ENCODE measurements around the gene LMOD3. TPM values are rescaled to one million over a fixed set of nuclear protein-coding genes. Genes with fewer than 3 reads are reported as not detected.

LMOD3 gene
- total RNA-seq, 1 experiment from 2014 or later, result not detected

GRCh38 chr3:69130689-69131088 lies 8.3 kb upstream of the LMOD3 start:
- no TSS peak for BruUV-seq (replicated peaks)
- ATAC-seq, result no peak
- CTCF ChIA-PET, result interaction anchor here (0.6 kb wide), 1 partner anchor 18 kb away, joined by 5 read pairs; no protein-coding TSS in a partner anchor
- no peaks in the 10 kb centered on the region for H3K27me3 ChIP-seq (ENCODE audit: control insufficient read depth, insufficient read depth, low read length)
- no peaks in the 10 kb centered on the region for H3K36me3 ChIP-seq (ENCODE audit: control insufficient read depth, insufficient read depth, low read length)
- H3K27ac ChIP-seq (ENCODE audit: low read length), result no peak overlapping the region
- H3K4me1 ChIP-seq (ENCODE audit: control insufficient read depth, insufficient read depth, low read length), result no peaks in the 10 kb centered on the region
- DNase-seq (ENCODE audit: low read depth, low spot score), result no peak
- no peaks in the 10 kb centered on the region for H3K9me3 ChIP-seq (ENCODE audit: control insufficient read depth, insufficient read depth, low read depth, low read length)
- TF ChIP-seq CTCF (IDR thresholded peaks at IDR 0.05), result no peak
- TF ChIP-seq REST (IDR thresholded peaks at IDR 0.05; ENCODE audit: insufficient read depth in 1 of 2, low read depth in 2 of 2, low read length in 1 of 2), result no peak
- TF ChIP-seq SIN3A (IDR thresholded peaks at IDR 0.05; ENCODE audit: borderline replicate concordance, insufficient read depth, low read depth, low read length), result no peak
- in situ Hi-C loops (cut with HindIII; ENCODE audit: low pct_unique_long_range_greater_than_20kb, low sequenced_read_pairs), result no loop called here
- H3K4me3 ChIP-seq (ENCODE audit: low read depth in 2 of 2, low read length in 2 of 2), result no peak overlapping the region
- POLR2A ChIA-PET, result no interaction called here
- intact Hi-C loops (cut with micrococcal nuclease; ENCODE audit: unreplicated experiment), result no loop called here

- in situ Hi-C loops (cut with HindIII; ENCODE audit: low pct_unique_long_range_greater_than_20kb, low sequenced_read_pairs) (no loop called here), intact Hi-C loops (cut with micrococcal nuclease; ENCODE audit: unreplicated experiment) (loop anchor here (10.0 kb wide), 2 partner anchors 295 to 815 kb away; no protein-coding TSS in a partner anchor)
- DNase-seq (ENCODE audit: low read depth, low spot score), result no peak
- Histone ChIP-seq H3K27ac (ENCODE audit: low read length) (no peak overlapping the region), H3K4me3 (ENCODE audit: low read depth in 2 of 2, low read length in 2 of 2) (no peak overlapping the region), H3K36me3 (ENCODE audit: control insufficient read depth, insufficient read depth, low read length) (no peaks in the 10 kb centered on the region), H3K9me3 (ENCODE audit: control insufficient read depth, insufficient read depth, low read depth, low read length) (no peaks in the 10 kb centered on the region), H3K27me3 (ENCODE audit: control insufficient read depth, insufficient read depth, low read length) (no peaks in the 10 kb centered on the region), H3K4me1 (ENCODE audit: control insufficient read depth, insufficient read depth, low read length) (no peaks in the 10 kb centered on the region)
- no peak for ATAC-seq
- ChIA-PET POLR2A (no interaction called here), CTCF (no interaction called here)
- TF ChIP-seq POLR2AphosphoS5 (IDR thresholded peaks at IDR 0.05; ENCODE audit: low read depth, low read length), result no peak
- no peak for TF ChIP-seq SIN3A (IDR thresholded peaks at IDR 0.05; ENCODE audit: borderline replicate concordance, insufficient read depth, low read depth, low read length)
- TF ChIP-seq CTCF (IDR thresholded peaks at IDR 0.05), result no peak
- TF ChIP-seq TCF7L2 (IDR thresholded peaks at IDR 0.05; ENCODE audit: low read depth, low read length), result no peak
- no peak for TF ChIP-seq REST (IDR thresholded peaks at IDR 0.05; ENCODE audit: insufficient read depth in 1 of 2, low read depth in 2 of 2, low read length in 1 of 2)
- no TSS peak for BruUV-seq (replicated peaks)
Measured at GRCh38 chr3:69129531-69129930, 7.1 kb upstream of the LMOD3 start.
